Brain pericyte (primary cell): ENCODE measurements around the gene TRPM3.
A peak's percentile ranks its signal among the peaks of the same experiment; 100 is the strongest.
"Not testable (repeated sequence)": the region's sequence is repeated elsewhere in the genome, so short reads cannot be mapped to it uniquely, and the experiment has no call there.

Source experiments
- DNase-seq: peaks from one replicate; pipeline ENCODE4 v3.0.0-alpha.2; 2012; ENCODE audit warnings: low read depth, low spot score

Gene TRPM3

GRCh38 chr9:70673844-70674243, 447.6 kb downstream of the TRPM3 start:
- no peak for DNase-seq

- DNase-seq, result no peak
Observed at GRCh38 chr9:70672161-70672649, 449.2 kb downstream of the TRPM3 start.

- no peak for DNase-seq
Observed at GRCh38 chr9:70668751-70669150, 452.7 kb downstream of the TRPM3 start.

- no peak for DNase-seq
Observed at GRCh38 chr9:70658765-70659164, 462.7 kb downstream of the TRPM3 start.

- DNase-seq, result no peak
Observed at GRCh38 chr9:70656281-70656680, 465.1 kb downstream of the TRPM3 start.

- no peak for DNase-seq
Observed at GRCh38 chr9:70654144-70654543, 467.3 kb downstream of the TRPM3 start.

- not testable (repeated sequence) for DNase-seq
Observed at GRCh38 chr9:70644627-70645026, 476.8 kb downstream of the TRPM3 start.

GRCh38 chr9:70642341-70642740, 479.1 kb downstream of the TRPM3 start:
- DNase-seq, result no peak

GRCh38 chr9:70641631-70642030, 479.8 kb downstream of the TRPM3 start:
- DNase-seq, result no peak

- no peak for DNase-seq
Observed at GRCh38 chr9:70641031-70641430, 480.4 kb downstream of the TRPM3 start.

GRCh38 chr9:70639853-70640814, 481.3 kb downstream of the TRPM3 start:
- peak; percentile 4 for DNase-seq

- DNase-seq, result no peak
Observed at GRCh38 chr9:70635790-70636189, 485.6 kb downstream of the TRPM3 start.

- DNase-seq, result no peak
Observed at GRCh38 chr9:70634696-70635095, 486.7 kb downstream of the TRPM3 start.

GRCh38 chr9:70630971-70631370, 490.4 kb downstream of the TRPM3 start:
- DNase-seq, result no peak

- DNase-seq, result not testable (repeated sequence)
Observed at GRCh38 chr9:70629080-70629685, 492.2 kb downstream of the TRPM3 start.

GRCh38 chr9:70625078-70625477, 496.3 kb downstream of the TRPM3 start:
- DNase-seq, result no peak

- DNase-seq, result no peak
Observed at GRCh38 chr9:70618784-70619183, 502.6 kb downstream of the TRPM3 start.

- DNase-seq, result no peak
Observed at GRCh38 chr9:70617033-70617828, 504.2 kb downstream of the TRPM3 start.

GRCh38 chr9:70616228-70616990, 505.0 kb downstream of the TRPM3 start:
- no peak for DNase-seq

GRCh38 chr9:70615464-70616138, 505.8 kb downstream of the TRPM3 start:
- no peak for DNase-seq
